OCI-LY3 (cell line): ENCODE results near the gene OPRL1.

Experiments used
- EZH2phosphoT487 ChIP-seq: fragments of 200-600 bp; shearing (Covaris generic); IDR thresholded peaks from 2 replicates; pipeline ENCODE4 v1.6.1; 2018; ENCODE audit warnings: antibody characterized with exemption, mixed run types, low read depth
- TF ChIP-seq, protein P1 (sequence below): fragments of 200-600, 300-600 bp; sonication (generic); IDR thresholded peaks from 2 replicates; pipeline ENCODE4 v1.5.1; 2014; ENCODE audit warnings: antibody characterized with exemption, low read length, low read depth

DNA sequence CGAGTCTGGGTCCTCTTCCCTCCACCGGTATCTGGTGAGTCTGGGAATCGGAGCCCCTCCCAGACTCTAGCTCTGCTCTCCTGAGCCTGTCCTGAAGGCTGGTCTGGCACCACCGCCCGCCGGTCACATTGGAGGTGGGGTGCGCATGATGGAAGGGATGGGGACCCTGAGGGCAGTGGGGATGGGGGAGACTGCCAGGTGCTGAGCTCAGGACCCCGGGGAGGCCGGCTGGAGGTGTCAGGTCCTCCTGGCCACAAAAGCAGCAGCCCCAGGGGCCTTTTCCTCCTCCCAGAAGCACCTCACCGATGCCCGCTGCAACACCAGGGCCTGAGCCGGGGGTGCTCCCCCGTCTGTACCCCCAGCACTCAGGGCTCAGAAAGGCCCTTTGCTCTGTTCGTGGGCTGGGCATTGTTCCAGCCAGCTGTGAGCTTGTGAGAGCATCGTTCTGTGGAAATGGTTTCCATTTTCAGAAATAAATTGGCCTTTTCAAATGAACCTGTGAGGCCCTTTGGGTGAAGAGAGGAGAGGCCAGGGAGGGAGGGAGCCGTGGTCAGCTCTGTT lies 30.0 kb downstream of the OPRL1 start:
- TF ChIP-seq, protein P1, sequence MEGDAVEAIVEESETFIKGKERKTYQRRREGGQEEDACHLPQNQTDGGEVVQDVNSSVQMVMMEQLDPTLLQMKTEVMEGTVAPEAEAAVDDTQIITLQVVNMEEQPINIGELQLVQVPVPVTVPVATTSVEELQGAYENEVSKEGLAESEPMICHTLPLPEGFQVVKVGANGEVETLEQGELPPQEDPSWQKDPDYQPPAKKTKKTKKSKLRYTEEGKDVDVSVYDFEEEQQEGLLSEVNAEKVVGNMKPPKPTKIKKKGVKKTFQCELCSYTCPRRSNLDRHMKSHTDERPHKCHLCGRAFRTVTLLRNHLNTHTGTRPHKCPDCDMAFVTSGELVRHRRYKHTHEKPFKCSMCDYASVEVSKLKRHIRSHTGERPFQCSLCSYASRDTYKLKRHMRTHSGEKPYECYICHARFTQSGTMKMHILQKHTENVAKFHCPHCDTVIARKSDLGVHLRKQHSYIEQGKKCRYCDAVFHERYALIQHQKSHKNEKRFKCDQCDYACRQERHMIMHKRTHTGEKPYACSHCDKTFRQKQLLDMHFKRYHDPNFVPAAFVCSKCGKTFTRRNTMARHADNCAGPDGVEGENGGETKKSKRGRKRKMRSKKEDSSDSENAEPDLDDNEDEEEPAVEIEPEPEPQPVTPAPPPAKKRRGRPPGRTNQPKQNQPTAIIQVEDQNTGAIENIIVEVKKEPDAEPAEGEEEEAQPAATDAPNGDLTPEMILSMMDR, result no peak
- no peak for TF ChIP-seq EZH2phosphoT487
